CD4-positive, CD25-positive, alpha-beta regulatory T cell (primary cell): ENCODE measurements around the gene SMIM45.

ENCODE experiments used
- ATAC-seq, 2 donors: fragments of 150-1000 bp; cut with Tn5 transposase; one replicate each; pipeline ENCODE4 v1.10.0; 2021; ENCODE audit warnings: low read depth in 2 of 2, moderate number of reproducible peaks in 2 of 2, moderate library complexity in 1 of 2
- DNase-seq, 3 donors: peaks; one replicate each; pipeline versions ENCODE4 v3.0.0 to v3.0.0-alpha.2; 2012 to 2022; ENCODE audit warnings: mixed read lengths in 1 of 3
- H3K27ac ChIP-seq: one replicate; pipeline ENCODE4 v1.7.0; 2013; ENCODE audit warnings: mild to moderate bottlenecking, low read length; ENCODE audit not compliant: insufficient read depth, poor library complexity, severe bottlenecking
- H3K27me3 ChIP-seq: one replicate; pipeline ENCODE4 v1.7.0; 2013; ENCODE audit warnings: low read length; ENCODE audit not compliant: control insufficient read depth, insufficient read depth
- H3K36me3 ChIP-seq: one replicate; pipeline ENCODE4 v1.7.0; 2013; ENCODE audit warnings: mild to moderate bottlenecking, low read length, moderate library complexity; ENCODE audit not compliant: control insufficient read depth, insufficient read depth
- H3K4me1 ChIP-seq: 2 replicates; pipeline ENCODE4 v1.7.0; 2013; ENCODE audit warnings: mild to moderate bottlenecking, low read length; ENCODE audit not compliant: insufficient read depth, control insufficient read depth, poor library complexity, severe bottlenecking
- H3K4me3 ChIP-seq: one replicate; pipeline ENCODE4 v1.7.0; 2013; ENCODE audit warnings: low read depth, mild to moderate bottlenecking, low read length, moderate library complexity
- H3K9me3 ChIP-seq, 2 experiments: 1 replicate in 1 of 2; 2 replicates in 1 of 2; pipeline ENCODE4 v1.7.0; 2013; ENCODE audit warnings: low read length in 2 of 2, mild to moderate bottlenecking in 1 of 2, moderate library complexity in 1 of 2; ENCODE audit not compliant: control insufficient read depth in 2 of 2
- H3K27ac Mint-ChIP-seq, 3 donors: one replicate each; pipeline ENCODE4 v1.8.0; 2020 to 2022; ENCODE audit warnings: mild to moderate bottlenecking in 3 of 3, mixed read lengths in 3 of 3, moderate library complexity in 2 of 3
- H3K27me3 Mint-ChIP-seq: one replicate; pipeline ENCODE4 v1.8.0; 2022; ENCODE audit warnings: mild to moderate bottlenecking, mixed read lengths
- H3K36me3 Mint-ChIP-seq: one replicate; pipeline ENCODE4 v1.8.0; 2020; ENCODE audit warnings: mixed read lengths
- H3K4me1 Mint-ChIP-seq, 4 donors: one replicate each; pipeline ENCODE4 v1.8.0; 2020 to 2022; ENCODE audit warnings: mixed read lengths in 4 of 4, mild to moderate bottlenecking in 1 of 4
- H3K4me3 Mint-ChIP-seq, 4 donors: one replicate each; pipeline ENCODE4 v1.8.0; 2020 to 2022; ENCODE audit warnings: mild to moderate bottlenecking in 4 of 4, mixed read lengths in 4 of 4, moderate library complexity in 3 of 4
- H3K9me3 Mint-ChIP-seq, 7 donors: one replicate each; pipeline ENCODE4 v1.8.0; 2020 to 2022; ENCODE audit warnings: mixed read lengths in 7 of 7, mild to moderate bottlenecking in 3 of 7, moderate library complexity in 2 of 7

The SMIM45 gene

DNA sequence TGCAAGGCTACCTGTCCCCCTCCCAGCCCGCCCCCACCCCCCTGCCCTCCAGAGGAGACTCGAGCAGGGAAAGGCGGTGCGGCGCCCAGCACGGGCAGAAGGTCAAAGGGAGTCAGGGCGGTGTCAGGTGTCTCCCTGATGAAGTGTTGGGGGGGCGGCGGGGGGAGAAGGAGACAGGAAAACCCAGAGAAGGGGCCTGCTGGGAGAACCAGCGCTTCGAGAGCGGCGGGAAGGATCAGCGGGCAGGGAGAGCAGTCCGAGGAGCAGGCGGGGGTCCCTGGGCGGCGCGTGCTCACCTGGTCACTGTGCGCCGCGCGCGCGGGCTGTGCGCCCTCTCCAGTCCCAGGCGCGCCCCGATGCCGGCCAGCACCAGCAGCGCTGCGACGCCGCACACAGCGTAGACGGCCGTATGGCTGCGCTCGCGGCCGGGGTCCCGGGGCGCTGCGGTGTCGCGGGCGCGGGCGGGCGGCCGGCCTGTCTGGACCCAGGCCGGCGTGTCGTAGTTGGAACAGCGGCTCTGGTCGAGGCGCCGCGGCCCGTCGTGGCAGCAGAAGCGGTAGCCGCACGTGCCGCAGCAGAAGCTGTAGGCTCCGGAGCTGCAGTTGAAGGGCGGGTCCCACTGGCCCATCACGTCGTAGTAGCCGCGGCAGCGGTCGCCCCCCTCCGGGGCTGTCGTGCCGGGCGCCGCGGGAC lies 38.0 kb upstream of the SMIM45 start:
- Mint-ChIP-seq H3K4me3 (peak overlapping the region in 2 of 4 donors; percentile 26 to 60), H3K9me3 (peaks cover 0 to 3% (median 0%) of the 10 kb centered on the region in 7 donors), H3K36me3 (no peaks in the 10 kb centered on the region), H3K27me3 (peaks cover 67% of the 10 kb centered on the region), H3K4me1 (peaks cover 0 to 50% (median 13%) of the 10 kb centered on the region in 4 donors), H3K27ac (no peak overlapping the region)
- H3K9me3 ChIP-seq, result no peaks in the 10 kb centered on the region
- no peak overlapping the region for H3K27ac ChIP-seq
- H3K27me3 ChIP-seq, result peaks cover 19% of the 10 kb centered on the region
- no peak for ATAC-seq
- no peaks in the 10 kb centered on the region for H3K36me3 ChIP-seq
- no peak overlapping the region for H3K4me3 ChIP-seq
- H3K4me1 ChIP-seq, result peaks cover 51% of the 10 kb centered on the region
- DNase-seq, result peak in 1 of 3 donors; percentile 24

DNA sequence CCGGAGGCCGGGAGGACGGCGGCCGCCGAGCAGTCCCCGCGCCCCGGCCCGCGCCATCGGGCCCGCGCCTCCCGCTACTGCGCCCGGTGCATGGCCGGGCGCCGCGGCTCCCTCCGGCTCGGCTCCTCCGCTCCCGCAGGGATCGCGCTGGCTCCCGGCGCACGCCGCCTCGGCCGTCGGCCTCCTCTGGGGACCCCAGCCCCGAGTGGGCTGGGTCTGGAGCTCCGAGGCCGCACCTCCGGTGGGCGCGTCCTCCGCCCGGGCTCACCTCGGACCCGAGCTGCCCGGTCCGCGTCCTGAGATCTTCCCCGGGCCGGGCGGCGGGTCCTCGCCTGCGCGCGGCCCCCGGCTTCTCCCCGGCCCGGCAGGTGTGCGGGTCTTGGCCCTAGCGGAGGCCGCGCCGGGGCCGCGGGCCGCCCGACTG lies 37.3 kb upstream of the SMIM45 start:
- H3K27me3 Mint-ChIP-seq, result peaks cover 61% of the 10 kb centered on the region
- peaks cover 0 to 3% (median 0%) of the 10 kb centered on the region in 7 donors for H3K9me3 Mint-ChIP-seq
- DNase-seq (no peak), ATAC-seq (no peak)
- H3K4me1 ChIP-seq, result peaks cover 51% of the 10 kb centered on the region
- no peak overlapping the region for H3K4me3 Mint-ChIP-seq
- H3K9me3 ChIP-seq, result no peaks in the 10 kb centered on the region
- peaks cover 0 to 48% (median 11%) of the 10 kb centered on the region in 4 donors for H3K4me1 Mint-ChIP-seq
- no peak overlapping the region for H3K27ac ChIP-seq
- H3K36me3 ChIP-seq, result no peaks in the 10 kb centered on the region
- H3K4me3 ChIP-seq, result no peak overlapping the region
- H3K27me3 ChIP-seq, result peaks cover 19% of the 10 kb centered on the region
- H3K36me3 Mint-ChIP-seq, result no peaks in the 10 kb centered on the region
- H3K27ac Mint-ChIP-seq, result no peak overlapping the region

DNA sequence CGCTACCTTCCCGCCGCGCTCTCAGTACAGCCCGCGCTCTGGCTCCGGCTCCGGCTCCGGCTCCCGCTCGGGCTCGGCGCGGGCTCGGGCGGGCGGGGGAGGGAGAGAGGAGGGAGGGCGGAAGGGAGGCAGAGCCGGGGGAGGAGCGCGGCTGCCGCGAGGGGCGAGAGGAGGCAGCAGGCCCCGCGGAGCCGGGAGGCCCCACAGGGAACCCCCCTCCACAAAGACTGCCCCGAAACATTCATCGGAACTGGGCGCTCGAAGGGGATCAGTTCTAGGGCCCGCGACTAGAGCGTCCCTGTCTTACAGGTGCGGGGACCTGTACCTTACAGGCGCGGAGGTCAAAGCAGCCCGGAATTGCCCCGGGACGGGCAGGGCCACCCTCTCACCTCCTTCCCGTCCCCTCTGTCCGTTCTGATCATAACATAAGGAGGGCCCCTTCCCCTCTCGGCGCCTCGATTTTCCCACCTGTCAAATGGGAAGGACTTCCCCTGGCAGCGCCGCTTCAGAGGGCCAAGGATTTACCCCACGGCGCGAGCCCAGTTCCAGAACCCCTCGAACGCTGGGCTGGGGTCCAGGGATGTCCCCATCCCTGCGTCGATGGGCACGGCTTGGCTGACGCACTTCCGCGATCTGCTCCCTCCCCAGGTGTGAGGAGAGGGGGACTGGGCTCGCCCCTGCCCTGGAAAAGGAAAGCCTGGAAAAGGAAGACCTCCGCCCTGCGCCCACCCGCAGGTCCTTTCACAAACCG lies 36.7 kb upstream of the SMIM45 start, which contains the start of gene SHISA8:
Gene SHISA8 (minus strand): TSS at position 40 of the 751 bp plus-strand sequence. CDS start 407 bp downstream, outside the sequence.
- H3K9me3 Mint-ChIP-seq, result peaks cover 0 to 3% (median 0%) of the 10 kb centered on the region in 7 donors
- H3K36me3 Mint-ChIP-seq, result no peaks in the 10 kb centered on the region
- H3K27ac Mint-ChIP-seq, result peak within 1 kb of the TSS in 2 of 3 donors; percentile 58 to 65
- ATAC-seq, result peak; percentile 46 to 47
- DNase-seq, result peak; percentile 51 to 61 (median 54)
- Histone ChIP-seq H3K4me1 (peaks cover 50% of the 10 kb centered on the region), H3K36me3 (no peaks in the 10 kb centered on the region), H3K4me3 (no peak within 1 kb of the TSS), H3K27ac (no peak within 1 kb of the TSS), H3K27me3 (peaks cover 19% of the 10 kb centered on the region), H3K9me3 (no peaks in the 10 kb centered on the region)
- H3K27me3 Mint-ChIP-seq, result peaks cover 61% of the 10 kb centered on the region
- peak within 1 kb of the TSS; percentile 60 to 78 (median 72) for H3K4me3 Mint-ChIP-seq
- peaks cover 0 to 48% (median 11%) of the 10 kb centered on the region in 4 donors for H3K4me1 Mint-ChIP-seq

- Histone ChIP-seq H3K36me3 (no peaks in the 10 kb centered on the region), H3K9me3 (no peaks in the 10 kb centered on the region), H3K27ac (no peak overlapping the region), H3K4me3 (no peak overlapping the region), H3K27me3 (peaks cover 19% of the 10 kb centered on the region), H3K4me1 (peaks cover 43% of the 10 kb centered on the region)
- peak overlapping the region in 2 of 3 donors; percentile 58 to 65 for H3K27ac Mint-ChIP-seq
- DNase-seq (no peak), ATAC-seq (no peak)
- peaks cover 0 to 3% (median 0%) of the 10 kb centered on the region in 7 donors for H3K9me3 Mint-ChIP-seq
- H3K27me3 Mint-ChIP-seq, result peaks cover 58% of the 10 kb centered on the region
- H3K4me1 Mint-ChIP-seq, result peaks cover 0 to 51% (median 11%) of the 10 kb centered on the region in 4 donors
- H3K4me3 Mint-ChIP-seq, result peak overlapping the region; percentile 44 to 78 (median 72)
- no peaks in the 10 kb centered on the region for H3K36me3 Mint-ChIP-seq
Measured at GRCh38 chr22:41915786-41916493, 36.0 kb upstream of the SMIM45 start.

DNA sequence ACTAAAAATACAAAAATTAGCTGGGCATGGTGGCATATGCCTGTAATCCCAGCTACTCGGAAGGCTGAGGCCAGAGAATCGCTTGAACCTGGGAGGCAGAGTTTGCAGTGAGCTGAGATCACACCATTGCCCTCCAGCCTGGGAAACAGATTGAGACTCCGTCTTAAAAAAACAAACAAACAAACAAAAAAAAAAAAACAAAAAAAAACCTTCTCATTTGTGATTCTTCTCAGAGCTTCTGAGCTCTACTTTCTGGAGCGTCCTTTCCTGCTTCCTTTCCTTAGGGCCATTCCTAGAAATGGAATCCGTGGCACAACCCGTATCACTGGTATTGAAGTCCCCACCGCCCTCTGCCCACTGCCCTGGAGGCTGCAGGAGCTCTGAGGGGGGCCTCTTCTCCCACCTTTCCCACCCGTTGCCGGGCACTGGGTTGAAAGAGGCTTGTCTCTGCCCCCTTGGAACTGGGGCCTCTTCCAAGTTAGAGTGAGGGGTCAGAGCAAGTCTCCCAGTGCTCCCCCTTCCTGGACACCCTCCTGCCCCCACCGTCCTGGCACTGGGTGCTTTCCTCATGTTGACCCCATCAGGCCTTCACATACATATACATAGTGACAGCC lies 35.1 kb upstream of the SMIM45 start:
- Histone ChIP-seq H3K9me3 (no peaks in the 10 kb centered on the region), H3K4me1 (peaks cover 37% of the 10 kb centered on the region), H3K27me3 (peaks cover 19% of the 10 kb centered on the region), H3K4me3 (no peak overlapping the region), H3K36me3 (no peaks in the 10 kb centered on the region), H3K27ac (no peak overlapping the region)
- Mint-ChIP-seq H3K9me3 (no peaks in the 10 kb centered on the region), H3K27me3 (peaks cover 54% of the 10 kb centered on the region), H3K4me1 (peaks cover 0 to 44% (median 11%) of the 10 kb centered on the region in 4 donors), H3K4me3 (peak overlapping the region in 1 of 4 donors; percentile 78), H3K27ac (peak overlapping the region in 1 of 3 donors; percentile 58), H3K36me3 (no peaks in the 10 kb centered on the region)
- DNase-seq (no peak), ATAC-seq (no peak)

DNA sequence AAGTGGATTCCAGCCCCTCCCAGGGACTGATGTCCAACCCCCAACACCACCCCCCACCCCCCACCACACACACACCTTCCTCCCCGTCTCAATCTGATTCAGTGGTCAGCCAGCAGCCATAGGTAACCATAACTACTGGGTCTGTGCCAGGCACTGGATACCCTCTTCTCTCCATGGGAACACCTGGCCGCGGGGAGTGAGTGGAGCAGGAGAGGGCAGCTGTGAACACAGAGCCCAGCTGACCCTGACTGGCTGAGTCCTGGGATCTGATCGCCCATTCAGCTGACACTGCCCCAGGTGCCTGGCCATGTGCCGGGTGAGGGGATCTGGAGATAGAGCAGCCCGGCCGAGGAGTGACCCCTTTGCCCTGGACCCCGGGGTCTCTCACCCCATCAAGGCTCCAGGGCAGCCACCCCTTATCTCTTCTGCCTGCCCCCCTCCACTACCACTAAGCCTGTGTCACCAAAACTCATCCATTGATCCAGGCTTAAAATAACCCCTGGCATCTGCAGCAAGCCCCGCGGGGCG lies 34.5 kb upstream of the SMIM45 start:
- H3K36me3 Mint-ChIP-seq, result no peaks in the 10 kb centered on the region
- peaks cover 0 to 42% (median 11%) of the 10 kb centered on the region in 4 donors for H3K4me1 Mint-ChIP-seq
- DNase-seq, result no peak
- H3K4me3 ChIP-seq, result no peak overlapping the region
- H3K9me3 Mint-ChIP-seq, result no peaks in the 10 kb centered on the region
- H3K9me3 ChIP-seq, result no peaks in the 10 kb centered on the region
- no peak for ATAC-seq
- H3K4me1 ChIP-seq, result peaks cover 37% of the 10 kb centered on the region
- no peak overlapping the region for H3K27ac ChIP-seq
- peak overlapping the region in 2 of 4 donors; percentile 51 to 75 for H3K4me3 Mint-ChIP-seq
- H3K27ac Mint-ChIP-seq, result peak overlapping the region in 1 of 3 donors; percentile 69
- peaks cover 54% of the 10 kb centered on the region for H3K27me3 Mint-ChIP-seq
- peaks cover 14% of the 10 kb centered on the region for H3K27me3 ChIP-seq
- H3K36me3 ChIP-seq, result no peaks in the 10 kb centered on the region
